Thoracic aorta (tissue), 2 donors: ENCODE data around the gene SLC22A17. TPM values are rescaled to one million over a fixed set of nuclear protein-coding genes. Genes with fewer than 3 reads are reported as not detected.

ENCODE experiments used
- ATAC-seq: fragments of 150-250 bp; one replicate; pipeline ENCODE4 v1.8.0; 2017; ENCODE audit warnings: low read depth; ENCODE audit not compliant: insufficient number of reproducible peaks, low FRiP score
- DNase-seq: peaks from one replicate; pipeline ENCODE4 v3.0.0-alpha.2; 2020; ENCODE audit warnings: low spot score
- H3K27ac ChIP-seq, 2 donors: fragments of 200-600 bp; sonication (generic); 1 replicate in 1 of 2; 2 replicates in 1 of 2; pipeline ENCODE4 v1.5.1; 2016; ENCODE audit warnings: mild to moderate bottlenecking in 2 of 2, moderate library complexity in 2 of 2
- H3K27me3 ChIP-seq: fragments of 200-600 bp; sonication (generic); replicated peaks from 2 replicates; pipeline ENCODE4 v1.6.0; 2016; ENCODE audit warnings: mild to moderate bottlenecking; ENCODE audit not compliant: insufficient read depth
- H3K36me3 ChIP-seq: fragments of 200-600 bp; sonication (generic); one replicate; pipeline ENCODE4 v1.5.1; 2016
- H3K4me1 ChIP-seq, 2 donors: fragments of 200-600 bp; sonication (generic); 1 replicate in 1 of 2; 2 replicates in 1 of 2; pipeline versions ENCODE4 v1.5.1 to v1.6.0; 2016; ENCODE audit warnings: low read depth in 2 of 2, mild to moderate bottlenecking in 1 of 2; ENCODE audit not compliant: control insufficient read depth in 1 of 2
- H3K4me3 ChIP-seq: fragments of 200-600 bp; sonication (generic); 2 replicates; pipeline ENCODE4 v1.5.1; 2016; ENCODE audit warnings: mild to moderate bottlenecking
- H3K9me3 ChIP-seq: fragments of 200-600 bp; sonication (generic); 2 replicates; pipeline ENCODE4 v1.5.1; 2016
- total RNA-seq, 2 donors: library from RNA; depleted of rRNA; stranded (reverse); fragments of >200 nt; gene quantifications; one replicate each; pipeline versions ENCODE4 v1.1.0 to v1.2.3, GENCODE V29; 2016
- TF ChIP-seq, protein P1 (sequence below): fragments of 200-600 bp; sonication (generic); IDR thresholded peaks from one replicate; pipeline ENCODE4 v1.5.1; 2019; ENCODE audit warnings: antibody characterized with exemption

Gene SLC22A17
- total RNA-seq, 2 donors from 2014 or later: 55.1 to 72.3 TPM

DNA sequence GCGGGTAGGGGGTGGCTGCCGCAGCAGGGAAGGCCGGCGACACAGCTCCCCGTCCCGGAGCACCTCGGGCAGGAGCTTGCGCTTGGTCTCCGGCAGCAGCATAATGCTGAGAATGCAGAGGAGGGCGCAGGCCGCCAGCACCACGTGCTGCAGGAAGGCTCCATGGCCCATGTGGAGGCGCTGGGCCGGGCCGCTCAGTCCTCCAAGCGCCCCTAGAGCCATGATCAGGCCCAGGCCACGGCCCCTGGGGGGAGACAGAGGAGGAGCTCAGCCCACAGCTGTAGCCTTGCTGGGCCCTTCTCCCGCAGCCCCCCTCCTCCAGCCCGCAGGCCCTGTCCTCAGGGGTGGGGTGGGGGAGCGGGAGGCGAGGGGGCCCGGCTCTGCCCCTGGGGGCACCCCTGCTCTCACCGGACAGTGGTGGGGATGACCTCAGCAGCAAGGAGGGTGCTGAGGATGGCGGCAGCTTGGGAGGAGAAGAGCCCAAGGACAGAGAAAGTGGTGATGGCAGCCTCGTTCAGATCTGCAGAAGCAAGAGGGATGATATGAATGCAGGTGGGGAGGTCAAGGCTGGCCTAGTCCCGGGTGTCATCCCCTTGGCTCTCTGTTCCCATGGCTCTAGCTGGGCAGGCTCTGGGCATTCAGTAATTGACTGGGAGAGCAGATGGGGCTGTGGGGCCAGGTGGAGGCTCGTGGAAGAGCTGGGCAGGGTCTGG, 5.8 kb downstream of the SLC22A17 start:
- no peaks in the 10 kb centered on the region for H3K9me3 ChIP-seq
- no peak overlapping the region for H3K4me3 ChIP-seq
- no peak overlapping the region for H3K27ac ChIP-seq
- H3K36me3 ChIP-seq: no peaks in the 10 kb centered on the region
- DNase-seq (no peak), ATAC-seq (no peak)
- no peaks in the 10 kb centered on the region for H3K27me3 ChIP-seq
- TF ChIP-seq, protein P1, sequence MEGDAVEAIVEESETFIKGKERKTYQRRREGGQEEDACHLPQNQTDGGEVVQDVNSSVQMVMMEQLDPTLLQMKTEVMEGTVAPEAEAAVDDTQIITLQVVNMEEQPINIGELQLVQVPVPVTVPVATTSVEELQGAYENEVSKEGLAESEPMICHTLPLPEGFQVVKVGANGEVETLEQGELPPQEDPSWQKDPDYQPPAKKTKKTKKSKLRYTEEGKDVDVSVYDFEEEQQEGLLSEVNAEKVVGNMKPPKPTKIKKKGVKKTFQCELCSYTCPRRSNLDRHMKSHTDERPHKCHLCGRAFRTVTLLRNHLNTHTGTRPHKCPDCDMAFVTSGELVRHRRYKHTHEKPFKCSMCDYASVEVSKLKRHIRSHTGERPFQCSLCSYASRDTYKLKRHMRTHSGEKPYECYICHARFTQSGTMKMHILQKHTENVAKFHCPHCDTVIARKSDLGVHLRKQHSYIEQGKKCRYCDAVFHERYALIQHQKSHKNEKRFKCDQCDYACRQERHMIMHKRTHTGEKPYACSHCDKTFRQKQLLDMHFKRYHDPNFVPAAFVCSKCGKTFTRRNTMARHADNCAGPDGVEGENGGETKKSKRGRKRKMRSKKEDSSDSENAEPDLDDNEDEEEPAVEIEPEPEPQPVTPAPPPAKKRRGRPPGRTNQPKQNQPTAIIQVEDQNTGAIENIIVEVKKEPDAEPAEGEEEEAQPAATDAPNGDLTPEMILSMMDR: no peak
- peaks cover 3 to 7% of the 10 kb centered on the region in 2 donors for H3K4me1 ChIP-seq

DNA sequence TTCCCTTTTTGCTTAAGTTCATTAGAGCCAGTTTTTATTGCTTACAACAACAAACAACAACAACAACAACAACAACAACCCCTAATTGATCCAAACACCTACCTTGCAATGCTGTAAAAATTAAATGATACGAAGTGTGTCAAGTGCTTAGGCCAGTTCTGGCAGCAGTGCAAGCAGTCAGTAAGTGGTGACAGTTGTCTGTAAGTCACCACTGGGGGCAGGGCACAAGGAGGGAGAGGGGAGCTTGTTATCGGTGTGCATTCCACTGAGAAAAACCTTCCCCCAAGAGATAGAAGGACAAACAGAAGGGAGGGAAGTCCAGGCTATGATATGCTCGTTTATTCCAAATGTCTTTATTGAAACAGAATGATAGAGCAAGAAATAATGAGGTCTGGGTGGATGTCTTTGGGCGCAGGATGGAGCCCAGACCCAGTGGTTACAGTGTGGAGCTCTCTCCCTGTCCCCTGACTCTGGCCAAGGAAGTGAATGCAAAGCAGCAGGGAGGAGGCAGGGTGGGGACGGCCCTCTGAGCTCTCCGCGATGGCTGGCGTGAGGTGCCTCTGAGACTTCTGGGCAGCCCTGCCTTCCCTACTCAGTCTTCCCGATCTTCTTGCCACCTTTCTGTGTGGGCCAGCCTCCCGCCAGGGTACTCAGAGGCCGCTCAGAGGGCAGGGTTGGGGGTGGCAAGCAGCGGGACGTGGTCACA, 6.5 kb downstream of the SLC22A17 start:
- DNase-seq (no peak), ATAC-seq (no peak)
- H3K27me3 ChIP-seq: no peaks in the 10 kb centered on the region
- no peaks in the 10 kb centered on the region for H3K4me1 ChIP-seq
- TF ChIP-seq, protein P1: no peak
- H3K9me3 ChIP-seq: no peaks in the 10 kb centered on the region
- H3K36me3 ChIP-seq: no peaks in the 10 kb centered on the region
- no peak overlapping the region for H3K4me3 ChIP-seq
- no peak overlapping the region for H3K27ac ChIP-seq

DNA sequence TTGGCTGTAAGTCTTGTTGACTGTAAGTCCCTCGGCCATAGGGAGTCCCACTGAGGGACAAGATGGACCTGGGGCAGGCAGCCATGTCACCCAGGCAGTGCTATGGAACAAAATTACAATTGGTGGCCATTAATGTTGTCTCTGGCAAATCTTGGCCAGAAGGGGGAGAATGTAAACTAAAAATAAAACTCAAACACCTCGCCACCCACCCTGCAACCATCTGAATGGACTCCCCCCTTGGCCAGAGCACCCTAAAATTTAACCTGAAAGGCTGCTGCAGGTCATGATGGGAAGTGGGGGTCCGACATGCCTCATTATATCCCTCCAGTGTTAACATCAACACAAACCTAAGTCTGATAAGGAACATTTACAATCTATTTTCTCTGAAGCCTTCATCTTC, 8.2 kb downstream of the SLC22A17 start:
- Histone ChIP-seq H3K36me3 (no peaks in the 10 kb centered on the region), H3K27ac (no peak overlapping the region), H3K9me3 (no peaks in the 10 kb centered on the region), H3K27me3 (no peaks in the 10 kb centered on the region), H3K4me1 (no peaks in the 10 kb centered on the region), H3K4me3 (no peak overlapping the region)
- TF ChIP-seq, protein P1: no peak
- DNase-seq (no peak), ATAC-seq (no peak)

DNA sequence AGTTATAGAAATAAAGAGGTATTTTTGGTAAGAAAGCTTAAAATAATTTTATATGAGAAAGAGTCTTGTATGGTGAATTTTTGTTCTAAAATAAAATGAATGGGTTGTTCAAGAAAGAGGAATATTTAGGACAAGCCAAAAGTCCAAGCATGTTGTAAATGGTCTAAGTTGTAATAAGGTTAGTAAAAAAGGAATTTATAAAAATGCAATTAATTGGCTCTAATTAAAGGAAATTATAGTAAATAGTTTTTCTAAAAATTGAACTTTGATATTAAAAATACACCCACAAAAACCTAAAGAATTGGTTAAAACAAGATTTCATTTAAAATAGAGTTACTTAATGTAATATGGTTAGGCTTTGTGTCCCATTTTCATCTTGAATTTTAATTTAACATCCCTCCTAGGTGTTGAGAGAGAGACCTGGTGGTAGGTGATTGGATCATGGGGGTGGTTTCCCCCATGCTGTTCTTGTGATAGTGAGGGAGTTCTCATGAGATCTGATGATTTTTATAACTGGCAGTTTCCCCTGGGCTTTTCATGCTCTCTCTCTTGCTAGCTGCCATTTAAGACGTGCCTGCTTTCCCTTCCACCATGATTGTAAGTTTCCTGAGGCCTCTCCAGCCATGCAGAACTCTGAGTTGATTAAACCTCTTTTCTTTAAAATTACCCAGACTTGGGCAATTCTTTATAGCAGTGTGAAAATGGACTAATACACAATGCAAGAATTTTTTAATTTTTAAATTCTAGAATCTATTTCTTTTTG, 13.0 kb downstream of the SLC22A17 start:
- no peaks in the 10 kb centered on the region for H3K36me3 ChIP-seq
- TF ChIP-seq, protein P1: no peak
- no peak overlapping the region for H3K27ac ChIP-seq
- ATAC-seq (no peak), DNase-seq (no peak)
- no peaks in the 10 kb centered on the region for H3K9me3 ChIP-seq
- H3K27me3 ChIP-seq: no peaks in the 10 kb centered on the region
- H3K4me1 ChIP-seq: no peaks in the 10 kb centered on the region
- no peak overlapping the region for H3K4me3 ChIP-seq

DNA sequence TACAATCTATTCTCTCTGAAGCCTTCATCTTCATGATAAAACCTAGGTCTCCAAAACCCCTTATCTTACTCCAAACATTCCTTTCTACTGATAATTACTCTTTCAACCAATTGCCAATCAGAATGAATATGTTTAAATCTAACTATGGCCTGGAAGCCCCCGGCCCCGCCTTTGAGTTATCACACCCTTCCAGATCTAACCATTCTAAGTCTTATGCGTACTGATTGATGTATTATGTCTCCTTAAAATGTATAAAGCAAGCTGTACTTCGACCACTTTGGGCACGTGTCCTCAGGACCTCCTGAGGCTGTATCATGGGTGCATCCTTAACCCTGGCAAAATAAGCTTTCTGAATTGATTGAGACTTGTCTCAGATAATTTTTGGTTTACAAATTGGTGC, 17.1 kb downstream of the SLC22A17 start:
- TF ChIP-seq, protein P1: no peak
- no peak for ATAC-seq
- H3K9me3 ChIP-seq: no peaks in the 10 kb centered on the region

More for the DNA sequence above, 17.1 kb downstream of the SLC22A17 start:
- Histone ChIP-seq H3K4me3 (no peak overlapping the region), H3K27me3 (no peaks in the 10 kb centered on the region), H3K36me3 (no peaks in the 10 kb centered on the region), H3K4me1 (no peaks in the 10 kb centered on the region), H3K27ac (no peak overlapping the region)
- DNase-seq: no peak
